KG1 (cell line): ENCODE measurements around the gene POLR2J.
"Not testable (repeated sequence)": the region's sequence is repeated elsewhere in the genome, so short reads cannot be mapped to it uniquely, and the experiment has no call there.

Experiments used
- DNase-seq: peaks from one replicate; lab custom pipeline; 2025; lab: John Stamatoyannopoulos, UW

POLR2J gene

GRCh38 chr7:102494473-102495149, 15.9 kb upstream of the POLR2J start:
- not testable (repeated sequence) for DNase-seq

DNA sequence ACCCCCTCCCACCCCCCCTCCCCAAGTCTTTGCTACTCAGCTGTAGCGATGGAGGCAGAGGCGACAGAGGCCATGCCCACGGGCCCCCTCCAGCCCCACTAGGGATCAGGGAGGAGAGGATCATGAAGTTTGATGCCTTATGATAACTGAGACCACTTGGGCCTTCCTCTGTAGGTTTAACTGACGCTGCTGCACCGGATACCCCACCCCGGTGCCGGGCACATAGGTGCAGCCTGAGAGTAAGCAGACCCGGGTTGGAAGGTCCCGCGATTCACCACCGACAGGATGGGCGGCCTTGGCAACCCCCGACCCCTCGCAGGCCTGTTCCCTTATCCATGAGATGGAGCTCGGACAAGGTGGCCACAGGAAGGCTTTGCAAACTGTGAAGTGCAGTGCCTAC, 15.3 kb upstream of the POLR2J start:
- DNase-seq: not testable (repeated sequence)

- DNase-seq: not testable (repeated sequence)
Observed at GRCh38 chr7:102493220-102493935, 14.7 kb upstream of the POLR2J start.

DNA sequence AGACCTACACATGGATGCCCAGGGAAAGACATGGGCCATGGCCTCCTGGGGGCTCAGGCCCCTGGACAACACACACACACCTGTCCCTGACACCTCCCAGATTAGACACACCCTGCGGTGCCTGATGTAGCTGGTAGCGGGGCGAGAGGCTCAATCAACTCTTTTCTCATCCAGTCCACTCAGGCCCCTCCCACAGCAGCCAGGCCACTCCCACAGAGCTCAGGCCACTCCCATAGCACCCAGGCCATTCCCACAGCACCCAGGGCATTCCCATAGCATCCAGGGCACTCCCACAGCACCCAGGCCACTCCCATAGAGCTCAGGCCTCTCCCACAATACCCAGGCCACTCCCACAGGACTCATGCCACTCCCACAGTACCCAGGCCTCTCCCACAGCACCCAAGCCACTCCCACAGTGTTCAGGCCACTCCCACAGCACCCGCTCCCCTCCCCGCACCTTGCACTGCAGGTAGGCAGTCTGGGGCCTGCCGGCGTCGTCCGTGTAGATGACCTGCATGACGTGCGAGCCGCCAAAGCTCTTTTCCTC, 11.9 kb upstream of the POLR2J start:
- not testable (repeated sequence) for DNase-seq

DNA sequence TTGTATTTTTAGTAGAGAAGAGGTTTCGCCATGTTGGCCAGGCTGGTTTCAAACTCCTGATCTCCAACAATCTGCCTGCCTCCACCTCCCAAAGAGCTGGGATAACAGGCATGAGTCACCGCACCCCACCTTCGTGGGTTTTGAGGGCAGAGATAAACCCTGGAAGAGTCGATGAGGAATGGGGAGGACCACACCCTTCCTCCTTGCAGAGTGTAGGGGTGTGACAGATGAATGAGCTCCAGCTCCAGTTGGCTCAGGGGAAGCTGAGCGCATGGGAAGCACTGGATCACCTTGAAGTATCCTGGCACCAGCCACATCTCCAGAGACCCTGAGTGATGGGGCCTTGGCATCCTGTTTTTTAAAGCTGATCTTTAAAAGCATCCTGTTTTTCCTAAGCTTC, 5.6 kb upstream of the POLR2J start:
- not testable (repeated sequence) for DNase-seq

- DNase-seq: not testable (repeated sequence)
Observed at GRCh38 chr7:102481962-102482361, 3.2 kb upstream of the POLR2J start.

- not testable (repeated sequence) for DNase-seq
Observed at GRCh38 chr7:102479982-102480637, 1.4 kb upstream of the POLR2J start.

GRCh38 chr7:102479209-102479584, 475 bp upstream of the POLR2J start:
- DNase-seq: not testable (repeated sequence)

DNA sequence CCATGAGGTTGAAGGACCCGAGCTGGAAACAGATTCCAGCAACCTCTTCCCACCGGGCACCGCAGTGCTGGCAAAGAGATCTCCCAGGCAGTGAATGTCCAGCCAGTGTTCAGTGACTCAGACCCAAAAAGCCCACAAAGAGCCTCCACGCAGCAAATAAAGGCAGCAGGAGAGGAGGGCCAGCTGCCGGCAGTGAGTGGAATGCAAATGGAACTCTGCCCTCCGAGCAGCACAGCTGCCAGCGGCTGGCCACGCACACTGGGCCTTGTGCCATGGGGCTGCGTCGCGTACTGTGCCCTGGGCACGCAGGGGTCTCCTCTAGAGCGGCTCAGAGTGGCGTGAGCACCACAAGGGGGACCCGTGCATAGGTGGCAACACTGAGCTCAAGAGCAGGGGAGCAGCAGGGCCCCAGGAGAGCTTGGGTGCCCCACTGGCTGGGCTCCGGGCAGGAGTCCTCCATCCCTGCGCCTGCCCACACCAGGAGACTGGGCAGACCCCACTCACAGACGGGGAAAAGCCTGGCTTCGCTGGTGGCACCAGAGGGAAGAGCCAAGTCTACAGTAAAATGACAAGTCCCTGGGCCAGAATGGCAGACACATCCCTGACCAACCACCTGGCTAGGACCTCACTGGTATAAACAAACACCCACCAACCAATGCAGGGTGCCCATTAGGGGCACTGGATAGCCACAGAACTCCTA, 3.8 kb downstream of the POLR2J start:
- not testable (repeated sequence) for DNase-seq

- not testable (repeated sequence) for DNase-seq
Observed at GRCh38 chr7:102474116-102474515, 4.6 kb downstream of the POLR2J start.

DNA sequence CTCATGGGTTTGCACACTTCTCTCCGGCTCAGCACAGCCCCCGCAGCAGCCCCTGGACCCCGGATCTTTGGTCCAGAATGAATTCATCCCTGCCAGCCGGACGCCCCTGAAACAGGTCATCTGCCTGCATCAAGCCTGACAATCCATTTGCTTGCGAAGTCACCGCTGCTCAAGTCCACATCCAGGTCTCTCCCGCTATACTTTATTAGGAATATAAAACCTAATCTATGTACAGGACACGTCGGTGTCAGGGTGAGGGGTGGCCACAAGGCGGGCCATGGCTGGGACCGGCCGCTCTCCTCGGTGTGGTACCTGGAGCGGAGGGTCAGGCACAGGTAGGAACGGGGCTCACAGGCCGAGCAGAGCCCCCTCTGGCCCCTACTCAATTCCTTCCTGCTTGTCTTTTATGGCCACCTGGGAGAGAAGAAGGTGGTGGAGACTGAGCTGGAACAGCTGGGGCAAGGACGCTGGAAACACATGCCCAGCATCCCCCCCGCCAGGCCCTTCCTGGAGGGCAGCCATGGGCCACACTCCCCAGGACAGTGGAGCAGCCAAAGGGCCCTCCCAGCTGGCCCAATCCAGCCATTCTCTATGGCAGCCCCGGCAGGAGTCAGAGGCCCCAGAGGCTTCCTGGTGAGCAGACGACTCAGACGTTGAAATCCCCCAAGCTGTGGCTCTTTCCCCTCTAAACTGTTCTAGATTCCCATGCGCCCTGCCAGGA, 5.3 kb downstream of the POLR2J start:
- DNase-seq: no peak

- DNase-seq: no peak
Observed at GRCh38 chr7:102472126-102473041, 6.3 kb downstream of the POLR2J start.

DNA sequence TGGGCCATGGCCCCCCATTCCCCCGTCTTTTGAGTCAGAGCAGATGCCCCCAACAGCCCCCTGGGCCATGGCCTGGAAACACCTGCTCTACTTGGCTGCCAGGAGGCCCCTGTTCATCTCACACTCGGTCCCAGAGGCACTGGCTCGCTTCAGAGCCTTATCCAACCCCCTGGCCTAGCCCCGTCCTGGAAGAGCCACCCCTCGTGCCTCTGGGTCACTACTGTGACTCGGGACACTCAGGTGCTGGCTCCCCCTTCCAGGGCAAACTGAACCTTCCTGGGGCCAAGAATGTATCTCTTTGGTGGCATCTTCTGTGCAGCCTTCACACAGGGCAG, 7.0 kb downstream of the POLR2J start:
- no peak for DNase-seq

GRCh38 chr7:102469972-102470825, 8.5 kb downstream of the POLR2J start:
- no peak for DNase-seq

GRCh38 chr7:102469351-102469971, 9.3 kb downstream of the POLR2J start:
- no peak for DNase-seq

DNA sequence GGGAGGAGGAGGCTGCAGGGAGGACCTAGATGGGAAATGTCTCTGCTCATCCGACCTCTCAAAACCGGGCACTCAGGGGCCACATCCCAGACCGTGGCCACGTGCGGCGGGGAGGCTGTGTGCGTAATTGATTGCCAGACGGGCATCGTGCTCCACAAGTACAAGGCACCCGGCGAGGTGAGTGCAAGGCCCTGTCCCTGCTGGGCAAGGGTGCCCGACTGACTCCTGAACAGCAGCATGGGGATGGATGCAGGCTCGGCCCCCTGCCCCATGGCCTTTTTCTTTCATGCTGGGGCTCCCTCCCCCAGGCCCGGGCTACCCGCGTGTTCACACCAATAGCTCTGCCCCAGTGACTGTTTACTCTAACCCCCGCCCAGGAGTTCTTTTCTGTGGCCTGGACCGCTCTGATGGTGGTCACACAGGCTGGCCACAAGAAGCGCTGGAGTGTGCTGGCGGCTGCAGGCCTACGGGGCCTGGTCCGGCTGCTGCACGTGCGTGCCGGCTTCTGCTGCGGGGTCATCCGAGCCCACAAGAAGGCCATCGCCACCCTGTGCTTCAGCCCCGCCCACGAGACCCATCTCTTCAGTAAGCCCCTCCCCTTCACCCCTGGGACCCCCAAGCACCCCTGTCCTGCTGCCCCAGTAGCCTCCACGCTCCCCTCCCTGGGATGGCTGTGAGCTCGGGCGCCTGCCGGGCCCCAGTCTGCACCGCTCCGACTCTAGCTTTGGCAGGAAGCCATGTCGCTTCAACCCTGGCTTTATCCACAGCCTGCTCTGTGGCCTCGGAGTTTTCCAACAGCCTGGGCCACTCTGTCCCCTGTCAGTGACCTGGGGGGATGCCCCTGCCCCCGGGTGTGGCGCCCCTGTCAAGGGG, 10.0 kb downstream of the POLR2J start:
- DNase-seq: no peak

DNA sequence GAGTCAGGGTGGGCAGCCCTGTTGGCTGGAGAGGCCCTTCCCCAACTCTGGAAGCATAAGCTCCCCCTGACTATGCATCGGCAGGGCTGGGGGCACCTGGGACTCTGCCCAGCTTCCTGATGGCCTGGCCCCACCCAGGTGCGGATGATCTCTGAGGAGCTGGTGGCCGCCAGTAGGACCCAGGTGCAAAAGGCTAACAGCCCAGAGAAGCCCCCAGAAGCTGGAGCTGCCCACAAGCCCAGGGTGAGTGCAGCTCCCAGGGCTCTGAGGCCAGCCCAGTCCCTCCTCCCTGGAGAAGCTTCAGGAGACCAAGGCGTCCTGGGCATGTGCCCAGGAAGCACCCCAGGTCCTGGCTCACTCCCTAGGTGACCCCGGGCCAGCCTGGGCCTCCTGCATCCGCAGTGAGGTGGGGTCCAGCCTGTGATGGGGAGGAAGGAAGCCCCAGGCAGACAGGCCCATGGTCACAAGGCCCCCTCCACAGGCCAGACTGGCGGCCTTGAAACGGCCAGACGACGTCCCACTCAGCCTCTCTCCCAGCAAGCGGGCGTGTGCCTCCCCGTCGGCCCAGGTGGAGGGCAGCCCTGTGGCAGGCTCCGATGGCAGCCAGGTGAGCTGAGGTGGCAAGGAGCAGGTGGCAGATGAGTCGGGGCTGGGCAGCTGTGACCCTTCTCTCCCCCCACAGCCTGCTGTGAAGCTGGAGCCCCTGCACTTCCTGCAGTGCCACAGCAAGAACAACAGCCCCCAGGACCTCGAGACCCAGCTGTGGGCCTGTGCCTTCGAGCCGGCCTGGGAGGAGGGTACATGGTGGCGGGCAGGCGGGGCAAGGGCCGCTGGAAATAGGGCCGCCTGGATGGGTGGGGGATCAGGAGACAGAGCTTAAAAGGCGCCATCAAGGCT, 10.9 kb downstream of the POLR2J start:
- DNase-seq: no peak
